22Rv1 (cell line): ENCODE data around the gene P2RY14.

ENCODE experiments used
- H3K27ac ChIP-seq: fragments of 450-650 bp; 2 replicates; pipeline ENCODE4 v1.5.1; 2017
- CTCF ChIP-seq: fragments of 450-650 bp; IDR thresholded peaks from 2 replicates; pipeline ENCODE4 v1.5.1; 2017; ENCODE audit warnings: mild to moderate bottlenecking
- ZFX ChIP-seq: fragments of 450-650 bp; IDR thresholded peaks from 2 replicates; pipeline ENCODE4 v1.6.1; 2017; ENCODE audit warnings: antibody characterized with exemption, borderline replicate concordance

The P2RY14 gene

GRCh38 chr3:151301787-151302186 is 23.4 kb upstream of the P2RY14 start:
- no peak overlapping the region for H3K27ac ChIP-seq

GRCh38 chr3:151300539-151300938 is 22.2 kb upstream of the P2RY14 start:
- no peak for TF ChIP-seq ZFX
- no peak for TF ChIP-seq CTCF
- no peak overlapping the region for H3K27ac ChIP-seq

More at GRCh38 chr3:151301787-151302186, 23.4 kb upstream of the P2RY14 start:
- no peak for TF ChIP-seq CTCF
- no peak for TF ChIP-seq ZFX

- no peak for TF ChIP-seq ZFX
- no peak for TF ChIP-seq CTCF
- no peak overlapping the region for H3K27ac ChIP-seq
These were observed 20.7 kb upstream of the P2RY14 start for GRCh38 chr3:151299006-151299405.

GRCh38 chr3:151297429-151297828 is 19.1 kb upstream of the P2RY14 start:
- no peak overlapping the region for H3K27ac ChIP-seq
- TF ChIP-seq CTCF (no peak), ZFX (no peak)

- no peak for TF ChIP-seq ZFX
- TF ChIP-seq CTCF = no peak
- no peak overlapping the region for H3K27ac ChIP-seq
These were observed 17.9 kb upstream of the P2RY14 start for GRCh38 chr3:151296226-151296625.

- H3K27ac ChIP-seq = no peak overlapping the region
- TF ChIP-seq CTCF (no peak), ZFX (no peak)
These were observed 14.8 kb upstream of the P2RY14 start for GRCh38 chr3:151293127-151293526.

- no peak overlapping the region for H3K27ac ChIP-seq
- peak; percentile 16; the same call in 1 of the 2 replicates for TF ChIP-seq CTCF
- TF ChIP-seq ZFX = no peak
These were observed 12.3 kb upstream of the P2RY14 start for GRCh38 chr3:151290673-151291072.
